ENCODE results near the gene RICTOR. TPM values are rescaled to one million over a fixed set of nuclear protein-coding genes. Genes with fewer than 3 reads are reported as not detected.

RICTOR gene
- total RNA-seq, 1 experiment from 2014 or later = 22.4 TPM

- ChIA-PET POLR2A (no interaction called here), CTCF (no interaction called here)
- peak overlapping the region; percentile 50 for H3K27ac Mint-ChIP-seq
- no peak overlapping the region for H3K4me3 Mint-ChIP-seq
- ATAC-seq (no peak), DNase-seq (ENCODE audit: low spot score) (no peak)
- H3K27me3 Mint-ChIP-seq (ENCODE audit: low read depth) = no peaks in the 10 kb centered on the region
- no peak for TF ChIP-seq NFYB (CRISPR knock-in tag; conservative IDR thresholded peaks at IDR 0.05; ENCODE audit: low read depth)
- TF ChIP-seq ZNF263 (CRISPR knock-in tag; IDR thresholded peaks at IDR 0.05; ENCODE audit: low read depth) = no peak
- TF ChIP-seq STAT6 (CRISPR knock-in tag; conservative IDR thresholded peaks at IDR 0.05; ENCODE audit: low read depth) = no peak
- no peak for TF ChIP-seq ATF3 (CRISPR knock-in tag; conservative IDR thresholded peaks at IDR 0.05)
- TF ChIP-seq, protein P1, sequence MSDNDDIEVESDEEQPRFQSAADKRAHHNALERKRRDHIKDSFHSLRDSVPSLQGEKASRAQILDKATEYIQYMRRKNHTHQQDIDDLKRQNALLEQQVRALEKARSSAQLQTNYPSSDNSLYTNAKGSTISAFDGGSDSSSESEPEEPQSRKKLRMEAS (CRISPR knock-in tag; IDR thresholded peaks at IDR 0.05) = no peak
- no peak for TF ChIP-seq CTCF (IDR thresholded peaks at IDR 0.05)
- TF ChIP-seq ESRRA (CRISPR knock-in tag; IDR thresholded peaks at IDR 0.05; ENCODE audit: borderline replicate concordance) = no peak
- no peak for TF ChIP-seq IRF1 (CRISPR knock-in tag; IDR thresholded peaks at IDR 0.05)
- no peak for TF ChIP-seq SMAD3 (CRISPR knock-in tag; IDR thresholded peaks at IDR 0.05; ENCODE audit: borderline replicate concordance)
- H3K9me3 Mint-ChIP-seq = no peaks in the 10 kb centered on the region
- H3K36me3 Mint-ChIP-seq = no peaks in the 10 kb centered on the region
- peaks cover 30% of the 10 kb centered on the region for H3K4me1 Mint-ChIP-seq
Measured at GRCh38 chr5:39055768-39056398, 18.3 kb downstream of the RICTOR start.

DNA sequence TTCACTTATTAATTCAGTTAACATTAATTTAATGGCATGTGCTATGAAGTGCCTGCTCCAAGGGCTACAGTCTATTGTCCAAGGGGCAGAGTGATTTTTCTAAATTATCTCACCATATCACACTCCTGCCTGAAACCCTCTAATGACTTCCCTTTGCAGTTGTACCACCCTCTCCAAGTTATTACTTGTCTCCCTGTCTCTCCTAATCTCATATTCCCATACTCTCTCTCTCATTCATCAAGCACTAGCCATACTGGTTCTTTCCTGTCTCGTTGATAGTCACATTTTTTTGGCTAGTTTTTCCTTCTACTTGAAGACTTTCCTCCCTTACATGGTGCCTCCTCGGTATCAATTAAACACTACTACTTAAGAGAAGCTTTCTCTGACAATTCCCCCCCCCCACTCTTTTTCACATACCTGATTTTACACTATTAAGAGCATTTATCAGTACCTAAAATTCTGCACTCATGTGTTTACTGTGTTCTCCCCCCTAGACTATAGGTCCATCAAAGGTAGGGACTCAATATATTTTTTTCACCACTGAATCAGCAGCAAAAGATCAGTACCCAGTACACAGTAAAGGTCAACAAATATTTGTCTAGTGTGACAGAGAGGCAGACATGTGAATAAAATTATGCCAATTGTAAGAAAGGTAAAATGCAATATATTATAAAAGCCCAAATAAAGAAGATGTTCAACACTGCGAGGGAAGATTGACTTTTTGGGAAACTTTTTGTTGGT is 19.0 kb downstream of the RICTOR start:
- no peak for DNase-seq (ENCODE audit: low spot score)
- H3K9me3 Mint-ChIP-seq = no peaks in the 10 kb centered on the region
- no peaks in the 10 kb centered on the region for H3K27me3 Mint-ChIP-seq (ENCODE audit: low read depth)
- ChIA-PET CTCF (no interaction called here), POLR2A (no interaction called here)
- peaks cover 30% of the 10 kb centered on the region for H3K4me1 Mint-ChIP-seq
- H3K27ac Mint-ChIP-seq = peak overlapping the region; percentile 50
- H3K4me3 Mint-ChIP-seq = no peak overlapping the region
- H3K36me3 Mint-ChIP-seq = no peaks in the 10 kb centered on the region
- ATAC-seq = no peak
- TF ChIP-seq, protein P2, sequence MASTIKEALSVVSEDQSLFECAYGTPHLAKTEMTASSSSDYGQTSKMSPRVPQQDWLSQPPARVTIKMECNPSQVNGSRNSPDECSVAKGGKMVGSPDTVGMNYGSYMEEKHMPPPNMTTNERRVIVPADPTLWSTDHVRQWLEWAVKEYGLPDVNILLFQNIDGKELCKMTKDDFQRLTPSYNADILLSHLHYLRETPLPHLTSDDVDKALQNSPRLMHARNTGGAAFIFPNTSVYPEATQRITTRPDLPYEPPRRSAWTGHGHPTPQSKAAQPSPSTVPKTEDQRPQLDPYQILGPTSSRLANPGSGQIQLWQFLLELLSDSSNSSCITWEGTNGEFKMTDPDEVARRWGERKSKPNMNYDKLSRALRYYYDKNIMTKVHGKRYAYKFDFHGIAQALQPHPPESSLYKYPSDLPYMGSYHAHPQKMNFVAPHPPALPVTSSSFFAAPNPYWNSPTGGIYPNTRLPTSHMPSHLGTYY (CRISPR knock-in tag; IDR thresholded peaks at IDR 0.05) = no peak
- TF ChIP-seq, protein P3, sequence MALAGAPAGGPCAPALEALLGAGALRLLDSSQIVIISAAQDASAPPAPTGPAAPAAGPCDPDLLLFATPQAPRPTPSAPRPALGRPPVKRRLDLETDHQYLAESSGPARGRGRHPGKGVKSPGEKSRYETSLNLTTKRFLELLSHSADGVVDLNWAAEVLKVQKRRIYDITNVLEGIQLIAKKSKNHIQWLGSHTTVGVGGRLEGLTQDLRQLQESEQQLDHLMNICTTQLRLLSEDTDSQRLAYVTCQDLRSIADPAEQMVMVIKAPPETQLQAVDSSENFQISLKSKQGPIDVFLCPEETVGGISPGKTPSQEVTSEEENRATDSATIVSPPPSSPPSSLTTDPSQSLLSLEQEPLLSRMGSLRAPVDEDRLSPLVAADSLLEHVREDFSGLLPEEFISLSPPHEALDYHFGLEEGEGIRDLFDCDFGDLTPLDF (CRISPR knock-in tag; IDR thresholded peaks at IDR 0.05) = no peak
- no peak for TF ChIP-seq ZNF232 (CRISPR knock-in tag; IDR thresholded peaks at IDR 0.05)
- TF ChIP-seq RELA (CRISPR knock-in tag; IDR thresholded peaks at IDR 0.05; ENCODE audit: borderline replicate concordance) = no peak
- TF ChIP-seq, protein P4, sequence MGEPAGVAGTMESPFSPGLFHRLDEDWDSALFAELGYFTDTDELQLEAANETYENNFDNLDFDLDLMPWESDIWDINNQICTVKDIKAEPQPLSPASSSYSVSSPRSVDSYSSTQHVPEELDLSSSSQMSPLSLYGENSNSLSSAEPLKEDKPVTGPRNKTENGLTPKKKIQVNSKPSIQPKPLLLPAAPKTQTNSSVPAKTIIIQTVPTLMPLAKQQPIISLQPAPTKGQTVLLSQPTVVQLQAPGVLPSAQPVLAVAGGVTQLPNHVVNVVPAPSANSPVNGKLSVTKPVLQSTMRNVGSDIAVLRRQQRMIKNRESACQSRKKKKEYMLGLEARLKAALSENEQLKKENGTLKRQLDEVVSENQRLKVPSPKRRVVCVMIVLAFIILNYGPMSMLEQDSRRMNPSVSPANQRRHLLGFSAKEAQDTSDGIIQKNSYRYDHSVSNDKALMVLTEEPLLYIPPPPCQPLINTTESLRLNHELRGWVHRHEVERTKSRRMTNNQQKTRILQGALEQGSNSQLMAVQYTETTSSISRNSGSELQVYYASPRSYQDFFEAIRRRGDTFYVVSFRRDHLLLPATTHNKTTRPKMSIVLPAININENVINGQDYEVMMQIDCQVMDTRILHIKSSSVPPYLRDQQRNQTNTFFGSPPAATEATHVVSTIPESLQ (CRISPR knock-in tag; IDR thresholded peaks at IDR 0.05) = no peak
- TF ChIP-seq, protein P5, sequence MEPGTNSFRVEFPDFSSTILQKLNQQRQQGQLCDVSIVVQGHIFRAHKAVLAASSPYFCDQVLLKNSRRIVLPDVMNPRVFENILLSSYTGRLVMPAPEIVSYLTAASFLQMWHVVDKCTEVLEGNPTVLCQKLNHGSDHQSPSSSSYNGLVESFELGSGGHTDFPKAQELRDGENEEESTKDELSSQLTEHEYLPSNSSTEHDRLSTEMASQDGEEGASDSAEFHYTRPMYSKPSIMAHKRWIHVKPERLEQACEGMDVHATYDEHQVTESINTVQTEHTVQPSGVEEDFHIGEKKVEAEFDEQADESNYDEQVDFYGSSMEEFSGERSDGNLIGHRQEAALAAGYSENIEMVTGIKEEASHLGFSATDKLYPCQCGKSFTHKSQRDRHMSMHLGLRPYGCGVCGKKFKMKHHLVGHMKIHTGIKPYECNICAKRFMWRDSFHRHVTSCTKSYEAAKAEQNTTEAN (CRISPR knock-in tag; IDR thresholded peaks at IDR 0.05) = no peak
- TF ChIP-seq, protein P6, sequence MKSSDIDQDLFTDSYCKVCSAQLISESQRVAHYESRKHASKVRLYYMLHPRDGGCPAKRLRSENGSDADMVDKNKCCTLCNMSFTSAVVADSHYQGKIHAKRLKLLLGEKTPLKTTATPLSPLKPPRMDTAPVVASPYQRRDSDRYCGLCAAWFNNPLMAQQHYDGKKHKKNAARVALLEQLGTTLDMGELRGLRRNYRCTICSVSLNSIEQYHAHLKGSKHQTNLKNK (CRISPR knock-in tag; IDR thresholded peaks at IDR 0.05) = no peak
- no peak for TF ChIP-seq ETV6 (CRISPR knock-in tag; IDR thresholded peaks at IDR 0.05)
- no peak for TF ChIP-seq CBFB (CRISPR knock-in tag; IDR thresholded peaks at IDR 0.05; ENCODE audit: low read depth)
- TF ChIP-seq CDX4 (CRISPR knock-in tag; IDR thresholded peaks at IDR 0.05; ENCODE audit: borderline replicate concordance) = no peak
- TF ChIP-seq ZNF138 (CRISPR knock-in tag; conservative IDR thresholded peaks at IDR 0.05) = no peak
